Ishikawa (cell line): ENCODE measurements around the gene NPSR1.

ENCODE experiments used
- EP300 ChIP-seq: IDR thresholded peaks from 2 replicates; pipeline ENCODE4 v1.6.1; 2012; ENCODE audit warnings: borderline replicate concordance
- FOXM1 ChIP-seq: IDR thresholded peaks from 2 replicates; pipeline ENCODE4 v1.6.1; 2012; ENCODE audit warnings: low read depth, borderline replicate concordance
- RAD21 ChIP-seq: IDR thresholded peaks from 2 replicates; pipeline ENCODE4 v1.6.1; 2012; ENCODE audit warnings: low read depth
- TAF1 ChIP-seq: IDR thresholded peaks from 2 replicates; pipeline ENCODE4 v1.6.1; 2012; ENCODE audit warnings: low read depth, mild to moderate bottlenecking
- TEAD4 ChIP-seq: IDR thresholded peaks from 2 replicates; pipeline ENCODE4 v1.6.1; 2012
- TF ChIP-seq, protein P1 (sequence below): IDR thresholded peaks from 2 replicates; pipeline ENCODE4 v1.6.1; 2012; ENCODE audit warnings: low read depth, mild to moderate bottlenecking
- TF ChIP-seq, protein P2 (sequence below): IDR thresholded peaks from 2 replicates; pipeline ENCODE4 v1.6.1; 2012

DNA sequence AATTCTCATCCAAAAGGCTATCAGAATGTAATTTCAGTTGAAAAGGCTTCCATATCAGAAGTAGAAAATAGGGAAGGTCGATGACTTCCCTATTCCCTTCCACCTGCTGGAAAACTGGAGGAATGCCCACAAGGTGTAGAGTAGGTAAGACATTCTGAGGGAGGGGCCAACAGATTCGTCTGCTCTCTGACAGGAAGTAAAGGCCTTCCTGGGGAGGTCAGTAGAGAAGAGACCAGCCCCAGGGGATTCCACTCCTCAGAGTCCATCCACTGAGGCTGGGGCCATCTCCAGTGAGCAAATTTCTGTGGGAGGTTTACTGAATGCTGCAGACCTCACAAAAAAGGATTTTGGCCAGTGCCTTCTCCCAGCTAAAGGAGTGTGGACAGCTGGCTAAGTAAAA, 19.5 kb downstream of the NPSR1 start:
- TF ChIP-seq TAF1, result no peak
- TF ChIP-seq RAD21, result no peak
- TF ChIP-seq, protein P1, sequence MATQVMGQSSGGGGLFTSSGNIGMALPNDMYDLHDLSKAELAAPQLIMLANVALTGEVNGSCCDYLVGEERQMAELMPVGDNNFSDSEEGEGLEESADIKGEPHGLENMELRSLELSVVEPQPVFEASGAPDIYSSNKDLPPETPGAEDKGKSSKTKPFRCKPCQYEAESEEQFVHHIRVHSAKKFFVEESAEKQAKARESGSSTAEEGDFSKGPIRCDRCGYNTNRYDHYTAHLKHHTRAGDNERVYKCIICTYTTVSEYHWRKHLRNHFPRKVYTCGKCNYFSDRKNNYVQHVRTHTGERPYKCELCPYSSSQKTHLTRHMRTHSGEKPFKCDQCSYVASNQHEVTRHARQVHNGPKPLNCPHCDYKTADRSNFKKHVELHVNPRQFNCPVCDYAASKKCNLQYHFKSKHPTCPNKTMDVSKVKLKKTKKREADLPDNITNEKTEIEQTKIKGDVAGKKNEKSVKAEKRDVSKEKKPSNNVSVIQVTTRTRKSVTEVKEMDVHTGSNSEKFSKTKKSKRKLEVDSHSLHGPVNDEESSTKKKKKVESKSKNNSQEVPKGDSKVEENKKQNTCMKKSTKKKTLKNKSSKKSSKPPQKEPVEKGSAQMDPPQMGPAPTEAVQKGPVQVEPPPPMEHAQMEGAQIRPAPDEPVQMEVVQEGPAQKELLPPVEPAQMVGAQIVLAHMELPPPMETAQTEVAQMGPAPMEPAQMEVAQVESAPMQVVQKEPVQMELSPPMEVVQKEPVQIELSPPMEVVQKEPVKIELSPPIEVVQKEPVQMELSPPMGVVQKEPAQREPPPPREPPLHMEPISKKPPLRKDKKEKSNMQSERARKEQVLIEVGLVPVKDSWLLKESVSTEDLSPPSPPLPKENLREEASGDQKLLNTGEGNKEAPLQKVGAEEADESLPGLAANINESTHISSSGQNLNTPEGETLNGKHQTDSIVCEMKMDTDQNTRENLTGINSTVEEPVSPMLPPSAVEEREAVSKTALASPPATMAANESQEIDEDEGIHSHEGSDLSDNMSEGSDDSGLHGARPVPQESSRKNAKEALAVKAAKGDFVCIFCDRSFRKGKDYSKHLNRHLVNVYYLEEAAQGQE, result no peak
- TF ChIP-seq, protein P2, sequence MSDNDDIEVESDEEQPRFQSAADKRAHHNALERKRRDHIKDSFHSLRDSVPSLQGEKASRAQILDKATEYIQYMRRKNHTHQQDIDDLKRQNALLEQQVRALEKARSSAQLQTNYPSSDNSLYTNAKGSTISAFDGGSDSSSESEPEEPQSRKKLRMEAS, result no peak
- no peak for TF ChIP-seq FOXM1
- TF ChIP-seq TEAD4, result no peak
- no peak for TF ChIP-seq EP300
